Mesenteric fat pad (tissue), 1 donor: Measurements from ENCODE around the gene ASPA. TPM values are rescaled to one million over a fixed set of nuclear protein-coding genes. Genes with fewer than 3 reads are reported as not detected.

Experiments used
- DNase-seq: peaks from one replicate; pipeline ENCODE4 v3.0.0-alpha.2; 2020; ENCODE audit warnings: low spot score
- total RNA-seq: library from RNA; stranded (reverse); fragmentation: NEBNext Ultra II Directional; extraction: Animal tissue kit (Norgen Biotek cat#: 25700); gene quantifications from one replicate; pipeline ENCODE4 v1.2.1, GENCODE V29; 2021
- donor health status: DM: yes; HTN: yes; CAD: no.

The ASPA gene
- total RNA-seq, 1 donor from 2014 or later, result 10.1 TPM

DNA sequence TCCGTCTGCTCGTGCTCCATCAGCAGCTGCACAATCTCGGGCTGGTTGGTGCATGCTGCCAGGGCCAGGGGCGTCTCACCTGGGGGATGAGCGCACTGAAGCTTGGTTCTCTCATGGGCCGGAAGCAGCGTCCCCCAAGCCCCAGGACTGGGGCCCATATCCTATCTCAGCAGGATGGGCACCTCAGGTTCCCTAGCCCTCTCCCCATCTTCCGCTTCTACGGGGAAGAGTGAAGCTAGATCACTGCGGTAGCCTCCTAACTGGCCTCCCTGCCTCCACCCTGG is 57.0 kb downstream of the ASPA start:
- DNase-seq, result no peak

DNA sequence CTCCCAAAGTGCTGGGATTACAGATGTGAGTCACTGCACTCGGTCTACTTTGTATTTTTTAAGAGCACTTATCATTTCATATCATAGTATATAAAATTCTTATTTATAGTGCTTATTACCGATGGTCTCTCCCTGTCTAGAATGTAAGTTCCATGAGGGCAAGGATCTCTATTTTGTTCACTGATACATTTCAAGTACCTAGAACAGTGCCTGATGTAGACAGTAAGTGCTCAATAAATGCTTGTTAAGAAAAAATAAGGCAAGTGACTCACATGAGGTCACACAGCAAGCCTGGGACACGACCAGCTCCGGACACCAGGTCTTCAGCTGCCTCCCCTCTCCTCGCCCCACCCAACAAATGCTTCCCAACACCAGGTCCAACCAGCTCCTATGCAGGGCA is 58.0 kb downstream of the ASPA start:
- no peak for DNase-seq

DNA sequence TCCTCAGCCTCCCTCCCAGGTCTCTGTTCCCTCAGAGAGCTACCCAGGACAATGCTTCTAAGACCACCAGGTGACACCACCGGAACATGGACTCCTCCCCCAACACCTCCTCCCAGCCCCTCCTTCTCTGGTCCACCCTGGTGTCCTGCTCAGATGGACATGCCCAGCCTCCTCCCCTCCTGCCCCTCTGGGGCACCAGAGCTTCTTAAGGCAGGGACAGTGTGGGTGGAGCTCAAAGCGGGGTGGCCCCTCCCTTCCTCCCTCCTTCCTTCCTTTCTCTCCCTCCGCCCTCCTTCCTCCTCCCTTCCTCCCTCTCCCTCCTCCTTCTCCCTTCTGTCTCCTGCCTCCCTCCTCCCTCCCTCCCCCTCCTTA is 59.1 kb downstream of the ASPA start:
- DNase-seq, result no peak

DNA sequence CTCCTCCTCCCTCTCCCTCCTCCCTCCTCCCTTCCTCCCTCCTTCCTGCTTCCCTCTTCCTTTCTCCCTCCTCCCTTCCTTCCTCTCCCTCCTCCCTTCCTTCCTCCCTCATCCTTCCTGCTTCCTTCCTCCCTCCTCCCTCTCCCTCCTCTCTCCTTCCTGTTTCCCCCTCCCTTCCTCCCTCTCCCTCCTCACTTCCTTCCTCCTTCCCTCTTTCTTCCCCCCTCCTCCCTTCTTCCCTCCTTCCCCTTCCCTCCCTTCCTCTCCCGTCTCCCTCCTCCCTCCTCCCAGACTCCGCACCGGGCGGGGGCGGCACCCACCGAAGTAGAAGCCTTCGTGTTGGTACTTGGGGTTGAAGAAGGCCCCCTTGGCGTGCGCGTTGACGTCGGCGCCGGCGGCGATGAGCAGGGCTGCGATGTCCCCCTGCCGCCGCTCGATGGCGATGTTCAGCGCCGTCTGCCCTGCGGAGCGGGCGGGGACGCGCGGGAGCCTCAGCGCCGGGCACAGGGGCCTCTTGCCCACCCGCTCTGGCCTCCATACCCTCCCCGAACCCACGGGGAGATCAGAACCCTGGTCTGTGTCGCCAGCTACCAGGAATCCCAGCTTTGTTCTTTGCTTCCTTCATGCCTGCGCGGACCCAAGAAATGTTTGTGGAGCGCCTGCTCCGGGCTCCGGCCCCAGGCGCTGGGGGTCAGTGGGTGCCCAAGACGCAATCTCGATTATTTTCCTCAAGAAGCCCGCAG is 59.6 kb downstream of the ASPA start:
- DNase-seq, result no peak

DNA sequence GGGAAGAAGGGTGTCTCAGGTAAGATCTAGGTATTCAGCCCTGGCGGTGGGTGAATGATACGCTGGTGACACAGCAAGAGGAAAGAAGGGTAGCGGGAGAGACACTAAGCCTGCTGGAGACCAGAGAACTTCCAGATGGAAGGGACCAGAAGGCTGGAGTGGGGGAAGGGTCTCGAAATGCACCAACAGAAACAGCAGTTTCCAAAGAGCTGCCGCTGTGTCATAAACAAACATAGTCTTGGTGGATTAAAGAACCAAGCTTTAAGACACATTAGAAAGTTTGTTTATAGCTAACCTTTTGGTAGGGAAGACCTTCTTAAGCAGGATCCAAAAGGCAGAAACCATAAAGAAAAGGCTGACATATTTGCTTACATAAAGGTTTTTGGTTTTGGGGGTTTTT is 60.9 kb downstream of the ASPA start:
- DNase-seq, result no peak

DNA sequence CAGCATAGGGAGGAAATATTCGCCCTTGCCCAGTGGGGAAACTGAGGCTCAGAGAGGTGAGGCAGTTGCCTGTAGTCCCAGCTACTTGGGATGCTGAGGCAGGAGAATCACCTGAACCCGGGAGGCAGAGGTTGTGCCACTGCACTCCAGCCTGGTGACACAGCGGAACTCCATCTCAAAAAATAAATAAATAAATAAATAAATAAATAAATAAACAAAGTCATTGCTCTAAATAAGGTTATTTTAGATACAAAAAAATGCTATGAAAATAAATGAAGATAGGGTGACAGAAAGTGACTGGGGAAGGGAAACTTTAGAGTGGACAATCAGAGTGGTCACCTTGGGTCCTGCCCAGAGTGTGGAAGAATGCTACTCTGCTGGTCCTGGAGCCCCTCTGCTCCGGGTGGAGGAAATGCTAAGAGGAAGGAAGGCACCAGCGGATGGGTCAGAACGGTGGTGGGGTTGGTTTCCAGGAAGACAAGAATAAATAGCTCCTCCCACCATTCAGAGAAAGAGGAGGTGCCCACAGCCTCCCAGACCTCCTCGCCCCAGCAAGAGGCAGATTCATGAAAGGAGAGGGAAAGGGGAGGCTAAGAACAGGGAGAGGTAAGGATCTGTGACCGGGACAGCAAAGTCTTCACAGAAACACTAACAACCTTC is 64.2 kb downstream of the ASPA start:
- DNase-seq, result no peak

DNA sequence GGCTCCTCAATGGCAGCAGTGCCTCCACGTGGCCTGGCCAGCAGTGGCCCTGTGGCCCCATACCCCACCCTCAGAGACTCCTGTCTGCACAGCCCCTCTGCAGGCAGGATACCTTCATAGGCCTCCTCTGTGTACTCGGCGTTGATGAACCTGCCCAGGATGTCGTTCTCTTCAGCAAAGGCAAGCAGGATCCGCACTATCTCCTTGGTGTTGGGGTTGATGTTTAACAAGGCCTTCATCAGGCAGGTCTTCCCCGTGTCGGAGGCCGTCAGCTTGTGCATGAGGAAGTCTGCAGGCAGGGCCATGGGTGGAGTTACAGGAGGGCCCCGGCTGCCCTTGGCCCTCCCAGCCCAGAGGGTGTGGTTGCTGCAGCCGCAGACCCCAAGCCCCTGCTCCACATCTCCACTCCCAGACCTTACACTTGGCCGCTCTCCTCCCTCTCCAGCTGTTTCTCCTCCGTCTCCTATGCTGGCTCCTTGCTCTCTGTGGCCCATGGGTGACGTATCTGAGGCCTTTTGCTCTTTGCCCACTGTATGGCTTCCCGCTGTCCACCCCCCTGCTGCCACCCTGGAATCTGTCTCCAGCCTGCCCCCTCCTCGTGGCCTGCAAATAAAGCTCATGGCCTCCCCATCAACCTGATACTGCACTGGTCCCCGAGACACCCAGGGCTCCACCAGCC is 66.8 kb downstream of the ASPA start:
- no peak for DNase-seq

DNA sequence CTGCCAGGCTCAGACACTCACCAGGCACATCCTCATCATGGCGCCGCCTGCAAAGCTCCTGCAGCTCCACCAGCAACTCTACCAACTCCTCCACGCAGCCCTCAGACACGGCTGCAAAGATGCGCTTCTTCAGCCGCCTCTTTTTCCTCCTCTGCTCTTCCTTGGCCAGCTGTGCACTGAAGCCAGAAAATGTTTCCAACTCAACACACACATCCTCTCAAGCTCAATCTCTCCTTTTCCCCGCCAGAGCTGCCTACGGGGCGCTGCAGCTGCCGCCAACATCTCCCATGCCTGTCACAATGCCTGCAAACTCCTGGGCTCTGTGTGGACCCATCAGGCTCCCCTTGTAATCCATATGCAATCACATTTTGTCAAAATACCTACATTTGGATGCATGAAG is 67.7 kb downstream of the ASPA start:
- DNase-seq, result no peak

DNA sequence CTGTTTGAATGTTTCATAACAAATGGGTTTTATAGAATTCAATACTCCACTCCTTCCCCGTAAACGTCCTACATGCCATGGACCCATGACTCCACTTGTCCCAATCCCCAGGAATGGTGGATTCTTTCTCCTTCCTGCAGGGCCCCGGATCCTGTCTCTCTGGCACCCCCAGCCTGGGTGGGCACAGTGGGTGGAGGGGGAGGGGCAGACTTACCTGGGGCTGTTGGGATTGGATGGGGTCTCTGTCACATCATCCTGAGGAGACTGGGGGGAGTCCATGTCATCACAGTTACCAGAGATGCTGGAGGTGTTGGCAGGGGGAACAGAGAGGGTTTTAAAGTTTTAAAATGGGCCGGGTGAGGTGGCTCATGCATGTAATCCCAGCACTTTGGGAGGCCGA is 68.6 kb downstream of the ASPA start:
- DNase-seq, result no peak

DNA sequence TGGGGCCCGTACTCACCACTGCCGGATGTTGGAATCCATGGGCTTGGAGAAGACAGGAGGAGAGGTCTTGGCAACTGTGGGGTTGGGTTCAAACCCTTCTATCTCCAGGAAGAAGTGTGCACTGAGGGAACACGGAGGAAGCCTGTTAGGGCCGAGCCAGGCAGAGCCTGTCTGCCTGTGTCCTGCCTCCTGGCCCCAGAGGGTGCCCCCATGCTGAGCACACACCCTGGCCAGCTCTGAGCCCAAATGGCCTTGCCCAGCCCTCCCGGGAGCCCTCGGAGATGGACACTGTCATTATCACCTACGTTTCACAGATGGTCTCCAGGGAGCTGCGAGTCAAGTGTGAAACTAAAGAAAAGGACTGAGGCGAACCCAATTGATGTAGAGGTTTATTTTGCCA is 69.4 kb downstream of the ASPA start:
- DNase-seq, result no peak

DNA sequence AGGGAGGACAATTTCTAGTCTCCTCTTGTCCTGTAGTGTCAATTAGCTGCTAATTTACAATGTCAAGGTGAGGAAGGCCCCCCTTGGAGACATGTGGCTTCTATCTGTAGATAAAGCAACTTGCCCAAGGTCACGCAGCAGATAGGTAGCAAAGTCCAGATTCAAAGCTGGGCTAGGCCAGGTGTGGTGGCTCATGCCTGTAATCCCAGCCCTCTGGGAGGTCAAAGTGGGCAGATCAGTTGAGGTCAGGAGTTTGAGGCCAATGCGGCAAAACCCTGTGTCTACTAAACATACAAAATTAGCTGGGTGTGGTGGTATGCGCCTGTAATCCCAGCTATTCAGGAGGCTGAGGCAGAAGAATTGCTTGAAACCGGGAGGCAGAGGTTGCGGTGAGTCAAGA is 70.7 kb downstream of the ASPA start:
- DNase-seq, result no peak

DNA sequence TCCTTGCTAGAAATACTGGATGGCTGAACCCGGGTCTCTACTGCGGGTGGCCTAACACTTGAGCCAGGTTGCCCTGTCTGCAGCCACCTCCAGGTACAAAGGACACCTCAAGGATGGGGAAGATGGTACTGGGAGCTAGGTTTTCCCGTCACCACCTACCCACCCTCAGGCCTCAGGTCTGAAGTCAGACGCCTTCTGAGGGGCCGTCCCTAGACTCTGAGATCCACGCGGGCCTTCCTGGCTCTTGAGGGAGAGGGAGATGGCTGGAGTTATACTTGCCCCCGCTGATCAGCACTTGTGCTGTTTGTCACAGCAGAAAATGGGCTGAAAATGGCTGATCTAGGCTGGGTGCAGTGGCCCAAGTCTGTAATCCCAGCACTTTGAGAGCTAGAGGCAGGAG is 71.2 kb downstream of the ASPA start:
- no peak for DNase-seq

DNA sequence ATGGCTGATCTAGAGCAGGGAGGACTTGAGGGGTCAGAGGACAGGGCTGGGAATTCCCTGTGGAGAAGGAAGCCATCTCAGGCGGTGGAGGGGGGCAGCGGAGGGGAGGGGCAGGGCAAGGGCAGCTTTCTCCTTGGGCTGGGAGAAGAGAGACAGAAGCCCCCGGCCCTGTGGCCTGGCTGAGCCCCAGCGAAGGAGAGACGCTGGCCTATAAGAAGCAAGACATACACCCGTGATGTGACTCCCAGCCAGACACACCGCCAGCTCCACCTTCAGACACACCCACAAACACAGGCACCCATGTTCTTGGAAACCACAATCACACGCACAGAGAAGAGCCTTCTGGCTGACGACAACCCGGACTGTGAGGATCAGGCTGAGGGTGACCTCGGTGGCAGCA is 71.8 kb downstream of the ASPA start:
- no peak for DNase-seq

DNA sequence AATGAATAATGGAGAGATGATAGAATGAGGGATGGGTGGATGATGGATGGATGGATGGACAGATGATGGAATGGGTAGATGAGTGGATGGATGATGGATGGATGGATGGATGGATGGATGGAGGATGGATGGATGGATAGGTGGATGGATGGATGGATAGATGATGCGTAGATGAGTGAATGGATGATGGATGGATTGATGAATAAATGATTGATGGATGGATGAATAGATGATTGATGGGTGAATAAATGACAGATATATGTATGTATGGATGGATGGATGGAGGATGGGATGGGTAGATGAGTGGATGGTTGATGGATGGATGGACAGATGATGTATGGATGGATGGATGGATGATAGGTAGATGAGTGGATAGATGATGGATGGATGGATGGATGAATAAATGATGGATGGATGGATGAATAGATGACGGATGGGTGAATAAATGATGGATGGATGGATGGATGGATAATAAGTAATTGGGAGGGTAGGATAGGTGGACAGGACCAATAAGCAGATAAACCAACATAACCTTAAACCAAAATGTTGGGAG is 73.9 kb downstream of the ASPA start:
- no peak for DNase-seq

DNA sequence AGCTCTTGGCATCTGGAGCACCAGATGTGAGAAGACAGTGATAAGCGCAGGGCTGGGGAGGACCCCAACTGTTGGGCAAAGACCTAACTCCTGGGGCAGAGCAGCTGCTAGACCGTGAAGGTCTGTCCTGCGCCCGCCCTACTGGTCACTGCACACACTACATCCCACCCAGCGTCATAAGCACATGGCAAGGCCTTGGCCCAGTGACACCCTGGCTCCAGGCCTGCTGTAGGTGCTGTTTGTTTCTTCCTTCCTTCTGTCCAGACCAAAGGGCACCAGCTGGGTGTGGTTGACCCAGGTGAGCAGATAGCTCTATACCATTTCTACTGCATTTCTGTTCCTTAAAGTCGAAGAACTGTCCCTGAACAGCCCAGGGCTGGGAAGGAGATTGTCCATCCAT is 75.4 kb downstream of the ASPA start:
- no peak for DNase-seq

DNA sequence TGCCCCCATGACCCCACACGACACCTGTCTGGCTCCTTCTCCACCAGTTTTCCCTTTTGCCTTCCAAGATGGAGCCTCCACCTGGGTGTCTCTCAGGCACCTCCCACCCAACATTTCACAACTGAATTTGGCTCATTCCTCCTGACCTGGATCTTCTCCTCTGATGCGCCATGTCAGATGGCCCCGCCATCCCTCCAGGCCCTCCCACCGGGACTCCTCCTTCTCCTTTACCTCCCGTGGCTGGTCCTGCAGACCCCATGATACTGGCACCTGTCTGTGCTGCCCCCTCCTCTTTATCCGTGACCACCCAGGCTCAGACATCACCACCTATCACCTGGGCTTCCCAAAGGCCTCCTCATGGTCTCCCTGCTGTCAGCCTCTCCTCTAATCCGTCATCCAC is 77.1 kb downstream of the ASPA start:
- no peak for DNase-seq

Other genes with a start within 250 kb of the ASPA start
- not detected for gene OR3A1, start 177.6 kb upstream of the ASPA start, total RNA-seq
- 1.2 TPM for gene OR3A2, start 89.7 kb upstream of the ASPA start, total RNA-seq
- not detected for gene OR1E1, start 77.6 kb upstream of the ASPA start, total RNA-seq
- gene OR3A3, start 64.6 kb upstream of the ASPA start, total RNA-seq, result not detected
- gene OR1E2, start 42.2 kb upstream of the ASPA start, total RNA-seq, result not detected
- not detected for gene SPATA22, start 4.2 kb upstream of the ASPA start, total RNA-seq
- 1.2 TPM for gene TRPV3, start 81.8 kb downstream of the ASPA start, total RNA-seq
- gene TRPV1, start 133.4 kb downstream of the ASPA start, total RNA-seq, result 6.7 TPM
- 17.7 TPM for gene SHPK, start 160.3 kb downstream of the ASPA start, total RNA-seq
- gene CTNS, start 160.8 kb downstream of the ASPA start, total RNA-seq, result 21.6 TPM
- 96.6 TPM for gene TAX1BP3, start 192.6 kb downstream of the ASPA start, total RNA-seq
- gene EMC6, start 192.8 kb downstream of the ASPA start, total RNA-seq, result 34.7 TPM
- gene P2RX5, start 220.2 kb downstream of the ASPA start, total RNA-seq, result 0.29 TPM
- gene HASPIN, start 247.9 kb downstream of the ASPA start, total RNA-seq, result 0.16 TPM